ENCODE measurements around the gene CDK8.

DNA sequence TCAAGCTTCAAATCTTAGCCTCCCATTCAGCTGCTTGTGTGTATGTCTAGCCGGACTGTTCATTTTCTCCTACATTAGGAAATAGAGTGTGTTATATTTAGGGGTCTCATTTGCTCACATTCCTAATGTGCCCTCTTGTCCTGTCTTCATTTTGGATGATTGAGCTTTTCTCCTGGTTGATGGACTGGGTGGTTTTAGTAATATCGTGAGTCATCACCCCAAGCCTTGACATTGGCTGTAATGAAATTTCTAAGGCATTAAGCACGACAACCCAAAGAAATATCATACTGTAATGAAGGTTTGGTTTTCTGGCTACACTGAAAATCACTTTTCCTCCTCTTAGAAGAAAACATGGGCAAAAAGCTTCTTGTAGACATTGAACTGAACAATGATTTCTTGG, 192.8 kb downstream of the CDK8 start:
- TF ChIP-seq, protein P1, sequence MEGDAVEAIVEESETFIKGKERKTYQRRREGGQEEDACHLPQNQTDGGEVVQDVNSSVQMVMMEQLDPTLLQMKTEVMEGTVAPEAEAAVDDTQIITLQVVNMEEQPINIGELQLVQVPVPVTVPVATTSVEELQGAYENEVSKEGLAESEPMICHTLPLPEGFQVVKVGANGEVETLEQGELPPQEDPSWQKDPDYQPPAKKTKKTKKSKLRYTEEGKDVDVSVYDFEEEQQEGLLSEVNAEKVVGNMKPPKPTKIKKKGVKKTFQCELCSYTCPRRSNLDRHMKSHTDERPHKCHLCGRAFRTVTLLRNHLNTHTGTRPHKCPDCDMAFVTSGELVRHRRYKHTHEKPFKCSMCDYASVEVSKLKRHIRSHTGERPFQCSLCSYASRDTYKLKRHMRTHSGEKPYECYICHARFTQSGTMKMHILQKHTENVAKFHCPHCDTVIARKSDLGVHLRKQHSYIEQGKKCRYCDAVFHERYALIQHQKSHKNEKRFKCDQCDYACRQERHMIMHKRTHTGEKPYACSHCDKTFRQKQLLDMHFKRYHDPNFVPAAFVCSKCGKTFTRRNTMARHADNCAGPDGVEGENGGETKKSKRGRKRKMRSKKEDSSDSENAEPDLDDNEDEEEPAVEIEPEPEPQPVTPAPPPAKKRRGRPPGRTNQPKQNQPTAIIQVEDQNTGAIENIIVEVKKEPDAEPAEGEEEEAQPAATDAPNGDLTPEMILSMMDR (conservative IDR thresholded peaks at IDR 0.05 in 1 of 2, IDR thresholded peaks at IDR 0.05 in 1 of 2; ENCODE audit: low read depth in 1 of 2, low read length in 2 of 2): no peak
- TF ChIP-seq EZH2 (IDR thresholded peaks at IDR 0.05; ENCODE audit: low read length, missing control alignments): no peak
